ENCODE measurements around the gene SLC8A1. TPM values are rescaled to one million over a fixed set of nuclear protein-coding genes. Genes with fewer than 3 reads are reported as not detected.

SLC8A1 gene
- total RNA-seq, 1 donor from 2014 or later = 1.9 TPM

- H3K4me3 Mint-ChIP-seq (ENCODE audit: unreplicated experiment) = no peak overlapping the region
- H3K27ac Mint-ChIP-seq (ENCODE audit: unreplicated experiment) = no peak overlapping the region
- no peaks in the 10 kb centered on the region for H3K27me3 Mint-ChIP-seq (ENCODE audit: unreplicated experiment)
- no peaks in the 10 kb centered on the region for H3K4me1 Mint-ChIP-seq (ENCODE audit: low read depth, unreplicated experiment)
- DNase-seq = no peak
- TF ChIP-seq CTCF (IDR thresholded peaks at IDR 0.05; ENCODE audit: partially characterized antibody, unreplicated experiment) = no peak
- H3K9me3 Mint-ChIP-seq (ENCODE audit: unreplicated experiment) = no peaks in the 10 kb centered on the region
- H3K36me3 Mint-ChIP-seq (ENCODE audit: unreplicated experiment) = no peaks in the 10 kb centered on the region
These were observed 164.7 kb downstream of the SLC8A1 start for GRCh38 chr2:40287195-40287594.

- Mint-ChIP-seq H3K27me3 (ENCODE audit: unreplicated experiment) (no peaks in the 10 kb centered on the region), H3K36me3 (ENCODE audit: unreplicated experiment) (no peaks in the 10 kb centered on the region), H3K4me3 (ENCODE audit: unreplicated experiment) (no peak overlapping the region), H3K27ac (ENCODE audit: unreplicated experiment) (no peak overlapping the region), H3K9me3 (ENCODE audit: unreplicated experiment) (no peaks in the 10 kb centered on the region), H3K4me1 (ENCODE audit: low read depth, unreplicated experiment) (no peaks in the 10 kb centered on the region)
- DNase-seq = no peak
- TF ChIP-seq CTCF (IDR thresholded peaks at IDR 0.05; ENCODE audit: partially characterized antibody, unreplicated experiment) = no peak
These were observed 165.2 kb downstream of the SLC8A1 start for GRCh38 chr2:40286721-40287120.

- no peaks in the 10 kb centered on the region for H3K9me3 Mint-ChIP-seq (ENCODE audit: unreplicated experiment)
- no peaks in the 10 kb centered on the region for H3K4me1 Mint-ChIP-seq (ENCODE audit: low read depth, unreplicated experiment)
- no peaks in the 10 kb centered on the region for H3K36me3 Mint-ChIP-seq (ENCODE audit: unreplicated experiment)
- H3K27ac Mint-ChIP-seq (ENCODE audit: unreplicated experiment) = no peak overlapping the region
- H3K27me3 Mint-ChIP-seq (ENCODE audit: unreplicated experiment) = no peaks in the 10 kb centered on the region
- no peak for TF ChIP-seq CTCF (IDR thresholded peaks at IDR 0.05; ENCODE audit: partially characterized antibody, unreplicated experiment)
- no peak for DNase-seq
- H3K4me3 Mint-ChIP-seq (ENCODE audit: unreplicated experiment) = no peak overlapping the region
These were observed 166.5 kb downstream of the SLC8A1 start for GRCh38 chr2:40285391-40285790.

GRCh38 chr2:40284797-40285196 lies 167.1 kb downstream of the SLC8A1 start:
- no peak for DNase-seq
- H3K9me3 Mint-ChIP-seq (ENCODE audit: unreplicated experiment) = no peaks in the 10 kb centered on the region
- H3K27ac Mint-ChIP-seq (ENCODE audit: unreplicated experiment) = no peak overlapping the region
- H3K4me1 Mint-ChIP-seq (ENCODE audit: low read depth, unreplicated experiment) = peaks cover 2% of the 10 kb centered on the region
- TF ChIP-seq CTCF (IDR thresholded peaks at IDR 0.05; ENCODE audit: partially characterized antibody, unreplicated experiment) = no peak
- H3K36me3 Mint-ChIP-seq (ENCODE audit: unreplicated experiment) = no peaks in the 10 kb centered on the region
- H3K4me3 Mint-ChIP-seq (ENCODE audit: unreplicated experiment) = no peak overlapping the region
- H3K27me3 Mint-ChIP-seq (ENCODE audit: unreplicated experiment) = no peaks in the 10 kb centered on the region

- Mint-ChIP-seq H3K27ac (ENCODE audit: unreplicated experiment) (no peak overlapping the region), H3K27me3 (ENCODE audit: unreplicated experiment) (no peaks in the 10 kb centered on the region), H3K4me3 (ENCODE audit: unreplicated experiment) (no peak overlapping the region), H3K36me3 (ENCODE audit: unreplicated experiment) (no peaks in the 10 kb centered on the region), H3K9me3 (ENCODE audit: unreplicated experiment) (no peaks in the 10 kb centered on the region), H3K4me1 (ENCODE audit: low read depth, unreplicated experiment) (peaks cover 7% of the 10 kb centered on the region)
- no peak for TF ChIP-seq CTCF (IDR thresholded peaks at IDR 0.05; ENCODE audit: partially characterized antibody, unreplicated experiment)
- DNase-seq = no peak
These were observed 168.6 kb downstream of the SLC8A1 start for GRCh38 chr2:40283111-40283909.
